Activated B cell treated with CpG ODN at 0.5 μM for 24 hours (primary cell): ENCODE results near the gene TP63. TPM values are rescaled to one million over a fixed set of nuclear protein-coding genes. Genes with fewer than 3 reads are reported as not detected.
"Not testable (repeated sequence)": the region's sequence is repeated elsewhere in the genome, so short reads cannot be mapped to it uniquely, and the experiment has no call there.

ENCODE experiments used
- ATAC-seq: fragments of 200-7000 bp; cut with Tn5 transposase; one replicate; pipeline ENCODE4 v1.10.0; 2021; ENCODE audit warnings: low read depth, mild to moderate bottlenecking, moderate library complexity
- CTCF ChIA-PET: fragments of 350-600 bp; sonication (Branson Sonifier 250); formaldehyde crosslinking; loops from one replicate; lab custom pipeline; 2021; ENCODE audit warnings: antibody characterized with exemption; lab: Charles Lee
- POLR2A ChIA-PET: fragments of 350-600 bp; sonication (Branson Sonifier 250); formaldehyde crosslinking; loops from one replicate; lab custom pipeline; 2021; ENCODE audit warnings: antibody characterized with exemption; lab: Charles Lee
- DNase-seq: peaks from one replicate; pipeline ENCODE4 v3.0.0; 2022
- H3K27ac Mint-ChIP-seq: one replicate; pipeline ENCODE4 v1.8.0; 2020; ENCODE audit warnings: mixed read lengths
- H3K27me3 Mint-ChIP-seq: one replicate; pipeline ENCODE4 v1.8.0; 2021; ENCODE audit warnings: mixed read lengths
- H3K36me3 Mint-ChIP-seq: one replicate; pipeline ENCODE4 v1.8.0; 2021; ENCODE audit warnings: low read depth, mixed read lengths
- H3K4me1 Mint-ChIP-seq: one replicate; pipeline ENCODE4 v1.8.0; 2021; ENCODE audit warnings: mixed read lengths
- H3K4me3 Mint-ChIP-seq: one replicate; pipeline ENCODE4 v1.8.0; 2020; ENCODE audit warnings: mild to moderate bottlenecking, mixed read lengths
- H3K9me3 Mint-ChIP-seq: one replicate; pipeline ENCODE4 v1.8.0; 2020; ENCODE audit warnings: mixed read lengths
- intact Hi-C: fragments of 100-400 bp; cut with micrococcal nuclease; formaldehyde crosslinking; loops from one replicate; pipeline ENCODE4 v1.15.1; 2024
- total RNA-seq: library from RNA; stranded (reverse); gene quantifications from 2 replicates; pipeline ENCODE4 v1.2.3, GENCODE V29; 2022
- TF ChIP-seq, protein P1 (sequence below): fragments of 200-600 bp; IDR thresholded peaks from one replicate; pipeline ENCODE4 v1.8.0; 2022; ENCODE audit warnings: antibody characterized with exemption, mild to moderate bottlenecking

Gene TP63
- total RNA-seq, 1 donor from 2014 or later = 3.9 TPM

DNA sequence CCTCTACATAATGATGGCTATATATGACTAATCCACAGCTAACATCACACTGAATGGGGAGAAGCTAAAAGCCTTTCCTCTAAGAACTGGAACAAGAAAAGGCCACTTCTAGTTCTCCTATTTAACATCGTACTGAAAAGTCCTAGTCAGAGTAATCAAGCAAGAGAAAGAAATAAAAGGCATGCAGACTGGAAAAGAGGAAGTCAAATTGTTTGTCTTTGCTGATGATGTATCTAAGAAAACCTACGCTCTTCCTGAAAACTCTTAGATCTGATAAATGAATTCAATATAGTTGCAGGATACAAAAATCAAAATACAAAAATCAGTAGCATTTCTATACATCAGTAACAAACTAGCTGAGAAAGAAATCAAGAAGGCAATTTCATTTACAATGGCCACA is 116.9 kb downstream of the TP63 start:
- intact Hi-C loops = no loop called here
- ChIA-PET POLR2A (no interaction called here), CTCF (no interaction called here)
- ATAC-seq (no peak), DNase-seq (no peak)
- no peaks in the 10 kb centered on the region for H3K4me1 Mint-ChIP-seq
- H3K9me3 Mint-ChIP-seq = peaks cover 10% of the 10 kb centered on the region
- no peak overlapping the region for H3K27ac Mint-ChIP-seq
- H3K36me3 Mint-ChIP-seq = no peaks in the 10 kb centered on the region
- TF ChIP-seq, protein P1, sequence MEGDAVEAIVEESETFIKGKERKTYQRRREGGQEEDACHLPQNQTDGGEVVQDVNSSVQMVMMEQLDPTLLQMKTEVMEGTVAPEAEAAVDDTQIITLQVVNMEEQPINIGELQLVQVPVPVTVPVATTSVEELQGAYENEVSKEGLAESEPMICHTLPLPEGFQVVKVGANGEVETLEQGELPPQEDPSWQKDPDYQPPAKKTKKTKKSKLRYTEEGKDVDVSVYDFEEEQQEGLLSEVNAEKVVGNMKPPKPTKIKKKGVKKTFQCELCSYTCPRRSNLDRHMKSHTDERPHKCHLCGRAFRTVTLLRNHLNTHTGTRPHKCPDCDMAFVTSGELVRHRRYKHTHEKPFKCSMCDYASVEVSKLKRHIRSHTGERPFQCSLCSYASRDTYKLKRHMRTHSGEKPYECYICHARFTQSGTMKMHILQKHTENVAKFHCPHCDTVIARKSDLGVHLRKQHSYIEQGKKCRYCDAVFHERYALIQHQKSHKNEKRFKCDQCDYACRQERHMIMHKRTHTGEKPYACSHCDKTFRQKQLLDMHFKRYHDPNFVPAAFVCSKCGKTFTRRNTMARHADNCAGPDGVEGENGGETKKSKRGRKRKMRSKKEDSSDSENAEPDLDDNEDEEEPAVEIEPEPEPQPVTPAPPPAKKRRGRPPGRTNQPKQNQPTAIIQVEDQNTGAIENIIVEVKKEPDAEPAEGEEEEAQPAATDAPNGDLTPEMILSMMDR = no peak
- H3K4me3 Mint-ChIP-seq = no peak overlapping the region
- H3K27me3 Mint-ChIP-seq = no peaks in the 10 kb centered on the region

DNA sequence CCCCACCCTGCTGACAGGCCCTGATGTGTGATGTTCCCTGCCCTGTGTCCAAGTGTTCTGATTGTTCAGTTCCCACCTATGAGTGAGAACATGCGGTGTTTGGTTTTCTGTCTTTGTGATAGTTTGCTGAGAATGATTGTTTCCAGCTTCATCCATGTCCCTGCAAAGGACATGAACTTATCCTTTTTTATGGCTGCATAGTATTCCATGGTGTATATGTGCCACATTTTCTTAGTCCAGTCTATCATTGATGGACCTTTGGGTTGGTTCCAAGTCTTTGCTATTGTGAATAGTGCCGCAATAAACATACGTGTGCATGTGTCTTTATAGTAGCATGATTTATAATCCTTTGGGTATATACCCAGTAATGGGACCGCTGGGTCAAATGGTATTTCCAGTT is 119.8 kb downstream of the TP63 start:
- ATAC-seq, intact Hi-C loops: not testable (repeated sequence)

DNA sequence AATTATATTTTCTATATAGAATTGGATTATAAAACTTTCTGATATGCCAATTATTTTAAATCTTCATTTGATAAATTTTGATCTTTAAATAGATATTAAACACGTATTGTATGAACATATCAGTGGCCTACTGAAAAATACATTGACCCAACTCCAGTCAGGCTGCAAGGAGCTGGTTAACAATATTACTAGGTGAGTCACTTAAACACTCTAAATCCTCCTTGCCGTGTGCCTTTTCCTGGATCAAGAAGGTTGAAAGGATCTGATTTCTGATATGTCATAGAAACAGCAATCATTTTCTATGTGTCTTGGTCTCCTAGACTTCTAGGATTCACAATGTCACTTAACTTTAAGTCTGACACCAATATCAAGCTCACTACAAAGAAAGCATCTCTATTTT is 123.2 kb downstream of the TP63 start:
- Mint-ChIP-seq H3K27me3 (no peaks in the 10 kb centered on the region), H3K4me3 (no peak overlapping the region), H3K9me3 (peaks cover 1% of the 10 kb centered on the region), H3K4me1 (no peaks in the 10 kb centered on the region), H3K27ac (no peak overlapping the region), H3K36me3 (no peaks in the 10 kb centered on the region)
- ChIA-PET CTCF (no interaction called here), POLR2A (no interaction called here)
- TF ChIP-seq, protein P1 = no peak
- intact Hi-C loops = no loop called here
- DNase-seq (no peak), ATAC-seq (no peak)

More for the DNA sequence above, 119.8 kb downstream of the TP63 start:
- H3K4me3 Mint-ChIP-seq, H3K27me3 Mint-ChIP-seq, CTCF ChIA-PET, DNase-seq, H3K9me3 Mint-ChIP-seq, H3K36me3 Mint-ChIP-seq, H3K4me1 Mint-ChIP-seq, POLR2A ChIA-PET, H3K27ac Mint-ChIP-seq: not testable (repeated sequence)

DNA sequence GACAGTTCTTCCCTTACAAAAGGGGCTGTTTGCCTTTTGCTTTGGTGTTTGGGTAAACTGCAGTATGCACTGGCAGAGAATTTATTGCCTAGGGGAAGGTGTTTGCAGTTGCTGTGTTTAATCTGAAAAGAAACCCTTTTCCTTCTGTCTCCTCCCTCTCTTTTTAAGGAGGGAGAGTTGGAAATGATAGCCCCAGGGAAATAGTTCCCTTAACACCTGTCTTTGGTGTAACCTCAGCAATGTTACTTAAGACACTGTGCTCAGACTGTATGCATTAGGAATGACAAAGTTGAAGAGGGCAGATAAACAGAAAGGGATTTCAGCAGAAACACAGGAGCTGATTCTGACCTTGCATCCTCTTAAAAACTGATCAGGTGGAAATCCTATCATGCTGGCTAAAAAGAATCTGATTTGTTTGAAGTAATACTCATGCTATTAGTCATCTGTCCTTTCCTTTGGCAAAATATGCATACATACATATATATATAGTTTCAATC is 125.4 kb downstream of the TP63 start:
- ChIA-PET CTCF (no interaction called here), POLR2A (no interaction called here)
- intact Hi-C loops = no loop called here
- no peak for DNase-seq
- Mint-ChIP-seq H3K27ac (no peak overlapping the region), H3K4me3 (no peak overlapping the region), H3K4me1 (no peaks in the 10 kb centered on the region), H3K36me3 (no peaks in the 10 kb centered on the region), H3K27me3 (no peaks in the 10 kb centered on the region), H3K9me3 (peaks cover 2% of the 10 kb centered on the region)
- TF ChIP-seq, protein P1 = no peak
- no peak for ATAC-seq

DNA sequence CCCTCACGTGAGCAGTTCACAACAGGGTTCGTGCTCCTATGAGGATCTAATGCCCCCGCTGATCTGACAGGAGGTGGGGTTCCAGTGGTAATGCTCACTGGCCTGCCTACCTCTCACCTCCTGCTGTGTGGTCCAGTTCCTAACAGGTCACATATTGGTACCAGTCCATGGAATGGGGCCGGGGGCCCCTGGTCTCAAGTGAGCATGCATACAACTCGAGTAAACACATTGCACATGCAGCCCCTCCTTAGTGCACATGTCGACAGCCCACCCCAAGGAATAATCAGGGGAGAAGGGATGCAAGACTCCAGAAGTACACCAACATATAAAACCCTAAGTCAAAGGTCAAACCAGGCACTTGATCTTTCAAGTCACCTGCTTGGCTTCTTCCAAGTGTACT is 127.0 kb downstream of the TP63 start:
- no peaks in the 10 kb centered on the region for H3K4me1 Mint-ChIP-seq
- no peaks in the 10 kb centered on the region for H3K27me3 Mint-ChIP-seq
- H3K36me3 Mint-ChIP-seq = no peaks in the 10 kb centered on the region
- no peak for ATAC-seq
- DNase-seq = no peak
- ChIA-PET POLR2A (no interaction called here), CTCF (no interaction called here)
- H3K9me3 Mint-ChIP-seq = peaks cover 5% of the 10 kb centered on the region
- H3K27ac Mint-ChIP-seq = no peak overlapping the region
- intact Hi-C loops = no loop called here
- H3K4me3 Mint-ChIP-seq = no peak overlapping the region
- TF ChIP-seq, protein P1 = no peak

DNA sequence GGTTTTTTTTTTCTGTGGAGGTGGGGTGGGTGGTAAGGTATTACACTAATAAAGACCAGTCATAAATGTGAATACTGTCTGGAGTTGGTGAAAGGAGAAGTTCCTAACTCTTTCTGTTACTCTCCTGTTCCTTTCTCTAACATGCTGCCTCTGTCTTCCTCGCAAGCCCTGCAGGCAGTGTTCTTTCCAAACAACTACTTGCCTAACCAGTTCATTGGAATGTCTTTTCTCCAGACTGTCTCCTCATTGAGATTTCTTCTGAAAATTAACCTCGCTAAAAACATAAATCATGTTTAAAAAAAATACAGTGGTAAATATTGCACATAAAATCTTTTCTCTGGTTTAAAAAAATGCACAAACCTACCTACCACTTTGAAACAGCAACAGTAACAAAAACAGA is 135.2 kb downstream of the TP63 start:
- ChIA-PET CTCF (interaction anchor here (0.7 kb wide), 1 partner anchor 141 kb away, joined by 3 read pairs; no protein-coding TSS in a partner anchor), POLR2A (no interaction called here)
- H3K4me3 Mint-ChIP-seq = no peak overlapping the region
- peaks cover 5% of the 10 kb centered on the region for H3K9me3 Mint-ChIP-seq
- H3K27me3 Mint-ChIP-seq = no peaks in the 10 kb centered on the region
- intact Hi-C loops = no loop called here
- ATAC-seq (no peak), DNase-seq (no peak)
- H3K27ac Mint-ChIP-seq = no peak overlapping the region
- TF ChIP-seq, protein P1 = no peak
- H3K4me1 Mint-ChIP-seq = no peaks in the 10 kb centered on the region
- no peaks in the 10 kb centered on the region for H3K36me3 Mint-ChIP-seq
